HepG2 (cell line): ENCODE results near the gene B4GALT5. TPM values are rescaled to one million over a fixed set of nuclear protein-coding genes. Genes with fewer than 3 reads are reported as not detected.
A peak's percentile ranks its signal among the peaks of the same experiment; 100 is the strongest.

ENCODE experiments used
- CAMTA2 ChIP-seq: sonication (generic); formaldehyde crosslinking; IDR thresholded peaks from 2 replicates; pipeline ENCODE4 v1.4.0; 2020; ENCODE audit warnings: mild to moderate bottlenecking, missing genetic modification reagents, borderline replicate concordance
- GATAD2A ChIP-seq: IDR thresholded peaks from 2 replicates; pipeline ENCODE4 v1.6.1; 2016
- KDM4B ChIP-seq: sonication (generic); formaldehyde crosslinking; IDR thresholded peaks from 2 replicates; pipeline ENCODE4 v1.4.0; 2020; ENCODE audit warnings: missing genetic modification reagents
- KLF16 ChIP-seq, 2 experiments: sonication (generic) in 1 of 2; formaldehyde crosslinking in 1 of 2; IDR thresholded peaks; 2 replicates each; pipeline versions ENCODE4 v1.6.1 to v1.8.0; 2016 to 2023; ENCODE audit warnings: missing genetic modification reagents in 2 of 2, missing compliant biosample characterization in 1 of 2
- MEIS2 ChIP-seq: sonication (generic); formaldehyde crosslinking; IDR thresholded peaks from 2 replicates; pipeline ENCODE4 v1.9.0; 2021; ENCODE audit warnings: mild to moderate bottlenecking, missing genetic modification reagents
- PHB2 ChIP-seq: fragments of 450-650 bp; IDR thresholded peaks from 2 replicates; pipeline ENCODE4 v1.6.1; 2018; ENCODE audit not compliant: partially characterized antibody
- SYNCRIP ChIP-seq: fragments of 200-400 bp; formaldehyde crosslinking; IDR thresholded peaks from 2 replicates; pipeline ENCODE4 v1.6.1; 2018; ENCODE audit warnings: mild to moderate bottlenecking, low read depth, low read length; ENCODE audit not compliant: insufficient read depth
- TOPORS ChIP-seq: sonication (generic); formaldehyde crosslinking; IDR thresholded peaks from 2 replicates; pipeline ENCODE4 v1.8.0; 2023; ENCODE audit warnings: mild to moderate bottlenecking, missing genetic modification reagents
- ZMYM4 ChIP-seq: sonication (generic); formaldehyde crosslinking; IDR thresholded peaks from 2 replicates; pipeline ENCODE4 v1.8.1; 2023; ENCODE audit warnings: mild to moderate bottlenecking, missing genetic modification reagents
- ZNF282 ChIP-seq: fragments of 450-650 bp; IDR thresholded peaks from 2 replicates; pipeline ENCODE4 v1.6.1; 2018; ENCODE audit not compliant: partially characterized antibody
- ZNF354B ChIP-seq: sonication (generic); formaldehyde crosslinking; IDR thresholded peaks from 2 replicates; pipeline ENCODE4 v1.8.0; 2022; ENCODE audit warnings: mild to moderate bottlenecking, missing genetic modification reagents
- ZNF674 ChIP-seq: sonication (generic); formaldehyde crosslinking; IDR thresholded peaks from 2 replicates; pipeline ENCODE4 v1.5.0; 2020; ENCODE audit warnings: low read depth, mild to moderate bottlenecking, missing genetic modification reagents
- polyA plus RNA-seq, 8 experiments: library from polyadenylated mRNA; depleted of rRNA in 3 of 8; stranded (reverse) in 7 of 8; unstranded in 1 of 8; fragments of >200 nt; fragmentation: Illumina TruSeq in 4 of 8; extraction: Trizol in 4 of 8; gene quantifications; 2 replicates each; pipeline versions ENCODE4 v1.2.1 to v1.2.3, GENCODE V29; 2011 to 2016; ENCODE audit warnings: low read depth in 4 of 8, missing spikeins in 1 of 8, mixed read lengths in 1 of 8; ENCODE audit not compliant: insufficient read depth in 1 of 8
- total RNA-seq, 5 experiments: library from RNA; depleted of rRNA; stranded (reverse); fragments of >200 nt; fragmentation: Illumina TruSeq; extraction: Trizol; gene quantifications; 2 replicates each; pipeline ENCODE4 v1.2.3, GENCODE V29; 2016; ENCODE audit warnings: low read depth in 1 of 5
- TF ChIP-seq, protein P1 (sequence below): IDR thresholded peaks from 2 replicates; pipeline ENCODE4 v1.4.0; 2020; ENCODE audit warnings: mild to moderate bottlenecking, missing genetic modification reagents
- TF ChIP-seq, protein P2 (sequence below): sonication (generic); formaldehyde crosslinking; IDR thresholded peaks from 2 replicates; pipeline ENCODE4 v1.4.0; 2020; ENCODE audit warnings: missing genetic modification reagents, mild to moderate bottlenecking, borderline replicate concordance
- TF ChIP-seq, protein P3 (sequence below): sonication (generic); formaldehyde crosslinking; IDR thresholded peaks from 2 replicates; pipeline ENCODE4 v1.8.0; 2022; ENCODE audit warnings: missing genetic modification reagents, mild to moderate bottlenecking, borderline replicate concordance
- TF ChIP-seq, protein P4 (sequence below): sonication (generic); formaldehyde crosslinking; IDR thresholded peaks from 2 replicates; pipeline ENCODE4 v1.9.0; 2022; ENCODE audit warnings: missing genetic modification reagents, mild to moderate bottlenecking, borderline replicate concordance
- TF ChIP-seq, protein P5 (sequence below): sonication (generic); formaldehyde crosslinking; IDR thresholded peaks from 2 replicates; pipeline ENCODE4; 2020; ENCODE audit warnings: missing genetic modification reagents, mild to moderate bottlenecking, borderline replicate concordance

Gene B4GALT5
- total and polyA plus RNA-seq, 2 of the 13 experiments (the other 11 are each of a cell fraction or from before 2014, with no cell fraction given), result 27.3 to 30.9 TPM

DNA sequence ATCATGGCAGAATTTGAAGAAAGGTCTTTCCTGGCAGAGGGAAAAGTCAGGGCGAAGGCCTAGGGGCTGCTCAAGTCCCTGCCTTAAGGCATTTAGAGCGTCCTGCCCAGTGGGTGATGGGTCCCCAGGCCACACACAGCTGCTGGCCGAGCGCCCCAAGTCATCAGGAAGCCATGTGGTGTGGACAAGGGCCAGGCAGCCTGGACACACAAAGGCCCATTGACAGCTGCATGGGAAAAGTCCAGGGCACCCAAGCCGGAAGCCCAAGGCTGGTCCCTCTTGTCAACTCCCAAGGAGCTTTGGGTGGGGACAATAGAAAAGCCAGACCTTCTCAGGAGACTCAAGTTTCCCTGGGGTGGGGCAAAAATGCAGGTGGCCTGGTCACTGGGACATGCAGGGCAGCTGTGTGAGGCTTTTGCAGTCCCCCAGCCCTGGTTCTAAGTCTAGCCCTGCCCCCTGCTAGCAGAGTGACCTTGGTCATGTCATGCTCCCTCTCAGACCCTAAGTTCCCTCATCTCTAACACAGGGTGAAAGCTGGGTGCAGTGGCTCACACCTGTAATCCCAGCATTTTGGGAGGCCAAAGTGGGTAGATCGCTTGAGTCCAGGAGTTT, 101.4 kb downstream of the B4GALT5 start (continued):
- TF ChIP-seq, protein P1, sequence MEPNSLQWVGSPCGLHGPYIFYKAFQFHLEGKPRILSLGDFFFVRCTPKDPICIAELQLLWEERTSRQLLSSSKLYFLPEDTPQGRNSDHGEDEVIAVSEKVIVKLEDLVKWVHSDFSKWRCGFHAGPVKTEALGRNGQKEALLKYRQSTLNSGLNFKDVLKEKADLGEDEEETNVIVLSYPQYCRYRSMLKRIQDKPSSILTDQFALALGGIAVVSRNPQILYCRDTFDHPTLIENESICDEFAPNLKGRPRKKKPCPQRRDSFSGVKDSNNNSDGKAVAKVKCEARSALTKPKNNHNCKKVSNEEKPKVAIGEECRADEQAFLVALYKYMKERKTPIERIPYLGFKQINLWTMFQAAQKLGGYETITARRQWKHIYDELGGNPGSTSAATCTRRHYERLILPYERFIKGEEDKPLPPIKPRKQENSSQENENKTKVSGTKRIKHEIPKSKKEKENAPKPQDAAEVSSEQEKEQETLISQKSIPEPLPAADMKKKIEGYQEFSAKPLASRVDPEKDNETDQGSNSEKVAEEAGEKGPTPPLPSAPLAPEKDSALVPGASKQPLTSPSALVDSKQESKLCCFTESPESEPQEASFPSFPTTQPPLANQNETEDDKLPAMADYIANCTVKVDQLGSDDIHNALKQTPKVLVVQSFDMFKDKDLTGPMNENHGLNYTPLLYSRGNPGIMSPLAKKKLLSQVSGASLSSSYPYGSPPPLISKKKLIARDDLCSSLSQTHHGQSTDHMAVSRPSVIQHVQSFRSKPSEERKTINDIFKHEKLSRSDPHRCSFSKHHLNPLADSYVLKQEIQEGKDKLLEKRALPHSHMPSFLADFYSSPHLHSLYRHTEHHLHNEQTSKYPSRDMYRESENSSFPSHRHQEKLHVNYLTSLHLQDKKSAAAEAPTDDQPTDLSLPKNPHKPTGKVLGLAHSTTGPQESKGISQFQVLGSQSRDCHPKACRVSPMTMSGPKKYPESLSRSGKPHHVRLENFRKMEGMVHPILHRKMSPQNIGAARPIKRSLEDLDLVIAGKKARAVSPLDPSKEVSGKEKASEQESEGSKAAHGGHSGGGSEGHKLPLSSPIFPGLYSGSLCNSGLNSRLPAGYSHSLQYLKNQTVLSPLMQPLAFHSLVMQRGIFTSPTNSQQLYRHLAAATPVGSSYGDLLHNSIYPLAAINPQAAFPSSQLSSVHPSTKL, result peak; percentile 66
- TF ChIP-seq, protein P2, sequence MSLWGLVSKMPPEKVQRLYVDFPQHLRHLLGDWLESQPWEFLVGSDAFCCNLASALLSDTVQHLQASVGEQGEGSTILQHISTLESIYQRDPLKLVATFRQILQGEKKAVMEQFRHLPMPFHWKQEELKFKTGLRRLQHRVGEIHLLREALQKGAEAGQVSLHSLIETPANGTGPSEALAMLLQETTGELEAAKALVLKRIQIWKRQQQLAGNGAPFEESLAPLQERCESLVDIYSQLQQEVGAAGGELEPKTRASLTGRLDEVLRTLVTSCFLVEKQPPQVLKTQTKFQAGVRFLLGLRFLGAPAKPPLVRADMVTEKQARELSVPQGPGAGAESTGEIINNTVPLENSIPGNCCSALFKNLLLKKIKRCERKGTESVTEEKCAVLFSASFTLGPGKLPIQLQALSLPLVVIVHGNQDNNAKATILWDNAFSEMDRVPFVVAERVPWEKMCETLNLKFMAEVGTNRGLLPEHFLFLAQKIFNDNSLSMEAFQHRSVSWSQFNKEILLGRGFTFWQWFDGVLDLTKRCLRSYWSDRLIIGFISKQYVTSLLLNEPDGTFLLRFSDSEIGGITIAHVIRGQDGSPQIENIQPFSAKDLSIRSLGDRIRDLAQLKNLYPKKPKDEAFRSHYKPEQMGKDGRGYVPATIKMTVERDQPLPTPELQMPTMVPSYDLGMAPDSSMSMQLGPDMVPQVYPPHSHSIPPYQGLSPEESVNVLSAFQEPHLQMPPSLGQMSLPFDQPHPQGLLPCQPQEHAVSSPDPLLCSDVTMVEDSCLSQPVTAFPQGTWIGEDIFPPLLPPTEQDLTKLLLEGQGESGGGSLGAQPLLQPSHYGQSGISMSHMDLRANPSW (CRISPR knock-in tag), result no peak
- no peak for TF ChIP-seq CAMTA2 (CRISPR knock-in tag)
- TF ChIP-seq GATAD2A (CRISPR knock-in tag), result no peak
- TF ChIP-seq ZNF354B (CRISPR knock-in tag), result no peak
- TF ChIP-seq, protein P3, sequence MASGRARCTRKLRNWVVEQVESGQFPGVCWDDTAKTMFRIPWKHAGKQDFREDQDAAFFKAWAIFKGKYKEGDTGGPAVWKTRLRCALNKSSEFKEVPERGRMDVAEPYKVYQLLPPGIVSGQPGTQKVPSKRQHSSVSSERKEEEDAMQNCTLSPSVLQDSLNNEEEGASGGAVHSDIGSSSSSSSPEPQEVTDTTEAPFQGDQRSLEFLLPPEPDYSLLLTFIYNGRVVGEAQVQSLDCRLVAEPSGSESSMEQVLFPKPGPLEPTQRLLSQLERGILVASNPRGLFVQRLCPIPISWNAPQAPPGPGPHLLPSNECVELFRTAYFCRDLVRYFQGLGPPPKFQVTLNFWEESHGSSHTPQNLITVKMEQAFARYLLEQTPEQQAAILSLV (CRISPR knock-in tag), result no peak
- no peak for TF ChIP-seq KLF16 (CRISPR knock-in tag; IDR thresholded peaks at IDR 0.05)
- TF ChIP-seq ZNF674 (CRISPR knock-in tag), result no peak
- TF ChIP-seq, protein P4, sequence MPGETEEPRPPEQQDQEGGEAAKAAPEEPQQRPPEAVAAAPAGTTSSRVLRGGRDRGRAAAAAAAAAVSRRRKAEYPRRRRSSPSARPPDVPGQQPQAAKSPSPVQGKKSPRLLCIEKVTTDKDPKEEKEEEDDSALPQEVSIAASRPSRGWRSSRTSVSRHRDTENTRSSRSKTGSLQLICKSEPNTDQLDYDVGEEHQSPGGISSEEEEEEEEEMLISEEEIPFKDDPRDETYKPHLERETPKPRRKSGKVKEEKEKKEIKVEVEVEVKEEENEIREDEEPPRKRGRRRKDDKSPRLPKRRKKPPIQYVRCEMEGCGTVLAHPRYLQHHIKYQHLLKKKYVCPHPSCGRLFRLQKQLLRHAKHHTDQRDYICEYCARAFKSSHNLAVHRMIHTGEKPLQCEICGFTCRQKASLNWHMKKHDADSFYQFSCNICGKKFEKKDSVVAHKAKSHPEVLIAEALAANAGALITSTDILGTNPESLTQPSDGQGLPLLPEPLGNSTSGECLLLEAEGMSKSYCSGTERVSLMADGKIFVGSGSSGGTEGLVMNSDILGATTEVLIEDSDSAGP (CRISPR knock-in tag), result no peak
- no peak for TF ChIP-seq ZNF282
- 0 out of 2 replicates have a peak, but pooled peaks have one; percentile 44 for TF ChIP-seq KDM4B (CRISPR knock-in tag)
- TF ChIP-seq SYNCRIP, result no peak
- TF ChIP-seq PHB2, result no peak
- TF ChIP-seq TOPORS (CRISPR knock-in tag), result no peak
- peak; percentile 96 for TF ChIP-seq ZMYM4 (CRISPR knock-in tag)
- TF ChIP-seq MEIS2, result peak; percentile 91
- TF ChIP-seq, protein P5, sequence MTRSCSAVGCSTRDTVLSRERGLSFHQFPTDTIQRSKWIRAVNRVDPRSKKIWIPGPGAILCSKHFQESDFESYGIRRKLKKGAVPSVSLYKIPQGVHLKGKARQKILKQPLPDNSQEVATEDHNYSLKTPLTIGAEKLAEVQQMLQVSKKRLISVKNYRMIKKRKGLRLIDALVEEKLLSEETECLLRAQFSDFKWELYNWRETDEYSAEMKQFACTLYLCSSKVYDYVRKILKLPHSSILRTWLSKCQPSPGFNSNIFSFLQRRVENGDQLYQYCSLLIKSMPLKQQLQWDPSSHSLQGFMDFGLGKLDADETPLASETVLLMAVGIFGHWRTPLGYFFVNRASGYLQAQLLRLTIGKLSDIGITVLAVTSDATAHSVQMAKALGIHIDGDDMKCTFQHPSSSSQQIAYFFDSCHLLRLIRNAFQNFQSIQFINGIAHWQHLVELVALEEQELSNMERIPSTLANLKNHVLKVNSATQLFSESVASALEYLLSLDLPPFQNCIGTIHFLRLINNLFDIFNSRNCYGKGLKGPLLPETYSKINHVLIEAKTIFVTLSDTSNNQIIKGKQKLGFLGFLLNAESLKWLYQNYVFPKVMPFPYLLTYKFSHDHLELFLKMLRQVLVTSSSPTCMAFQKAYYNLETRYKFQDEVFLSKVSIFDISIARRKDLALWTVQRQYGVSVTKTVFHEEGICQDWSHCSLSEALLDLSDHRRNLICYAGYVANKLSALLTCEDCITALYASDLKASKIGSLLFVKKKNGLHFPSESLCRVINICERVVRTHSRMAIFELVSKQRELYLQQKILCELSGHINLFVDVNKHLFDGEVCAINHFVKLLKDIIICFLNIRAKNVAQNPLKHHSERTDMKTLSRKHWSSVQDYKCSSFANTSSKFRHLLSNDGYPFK (CRISPR knock-in tag), result 0 out of 2 replicates have a peak, but pooled peaks have one; percentile 33
